GM18870 (cell line): Measurements from ENCODE around the gene CT45A10.
"Not testable (repeated sequence)": the region's sequence is repeated elsewhere in the genome, so short reads cannot be mapped to it uniquely, and the experiment has no call there.

ENCODE experiments used
- ATAC-seq: cut with Tn5 transposase; IDR thresholded peaks from one replicate; pipeline ENCODE4 v1.9.1; 2021; ENCODE audit warnings: moderate library complexity; ENCODE audit not compliant: unreplicated experiment

CT45A10 gene

GRCh38 chrX:135893294-135893817 lies at the start of gene CT45A10, which contains the start of gene SAGE1:
TSS of gene CT45A10 (minus strand) at chrX:135893444. CDS start at chrX:135885344, 8,100 bp downstream.
TSS of gene SAGE1 (plus strand) at chrX:135893716. CDS start at chrX:135896243, 2,527 bp downstream.
- ATAC-seq, result no peak

GRCh38 chrX:135931644-135932487 lies 38.6 kb upstream of the CT45A10 start:
- ATAC-seq, result no peak

- no peak for ATAC-seq
Observed at GRCh38 chrX:135927897-135928296, 34.7 kb upstream of the CT45A10 start.

GRCh38 chrX:135923353-135923752 lies 30.1 kb upstream of the CT45A10 start:
- no peak for ATAC-seq

GRCh38 chrX:135920516-135920915 lies 27.3 kb upstream of the CT45A10 start:
- not testable (repeated sequence) for ATAC-seq

- no peak for ATAC-seq
Observed at GRCh38 chrX:135914404-135914803, 21.2 kb upstream of the CT45A10 start.

GRCh38 chrX:135910251-135910650 lies 17.0 kb upstream of the CT45A10 start:
- no peak for ATAC-seq

GRCh38 chrX:135892781-135893180 lies 463 bp downstream of the CT45A10 start:
- no peak for ATAC-seq

- no peak for ATAC-seq
Observed at GRCh38 chrX:135890087-135890585, 3.1 kb downstream of the CT45A10 start.

GRCh38 chrX:135888976-135889375 lies 4.3 kb downstream of the CT45A10 start:
- not testable (repeated sequence) for ATAC-seq

- ATAC-seq, result not testable (repeated sequence)
Observed at GRCh38 chrX:135888230-135888629, 5.0 kb downstream of the CT45A10 start.

GRCh38 chrX:135882741-135883140 lies 10.5 kb downstream of the CT45A10 start:
- not testable (repeated sequence) for ATAC-seq

- ATAC-seq, result not testable (repeated sequence)
Observed at GRCh38 chrX:135871712-135872111, 21.5 kb downstream of the CT45A10 start, which contains the start of gene CT45A9. TSS of gene CT45A9 (minus strand) at chrX:135871812. CDS start at chrX:135868061, 3,751 bp downstream.

- ATAC-seq, result not testable (repeated sequence)
Observed at GRCh38 chrX:135854438-135854837, 38.8 kb downstream of the CT45A10 start, which contains the start of gene CT45A8. TSS of gene CT45A8 (minus strand) at chrX:135854538. CDS start at chrX:135850783, 3,755 bp downstream.

- not testable (repeated sequence) for ATAC-seq
Observed at GRCh38 chrX:135837180-135837579, 56.1 kb downstream of the CT45A10 start, which contains the start of gene CT45A7. TSS of gene CT45A7 (minus strand) at chrX:135837280. CDS start at chrX:135833533, 3,747 bp downstream.
